Parathyroid adenoma (tissue), 2 donors: ENCODE data around the gene EID2.

Source experiments
- H2AFZ ChIP-seq: fragments of 300-600 bp; sonication (generic); one replicate; pipeline ENCODE4 v1.7.0; 2017; ENCODE audit warnings: antibody characterized with exemption, mild to moderate bottlenecking
- H3K27ac ChIP-seq: fragments of 300-600 bp; sonication (generic); one replicate; pipeline ENCODE4 v1.7.0; 2017
- H3K27me3 ChIP-seq: fragments of 300-600 bp; sonication (generic); one replicate; pipeline ENCODE4 v1.7.0; 2017; ENCODE audit warnings: low read length; ENCODE audit not compliant: control insufficient read depth, insufficient read depth
- H3K36me3 ChIP-seq: fragments of 300-600 bp; sonication (generic); one replicate; pipeline ENCODE4 v1.7.0; 2017; ENCODE audit warnings: low read length; ENCODE audit not compliant: control insufficient read depth, insufficient read depth
- H3K4me1 ChIP-seq: fragments of 300-600 bp; sonication (generic); one replicate; pipeline ENCODE4 v1.7.0; 2017; ENCODE audit warnings: control low read depth
- H3K4me2 ChIP-seq: fragments of 300-600 bp; sonication (generic); one replicate; pipeline ENCODE4 v1.7.0; 2017; ENCODE audit warnings: low read length
- H3K4me3 ChIP-seq: fragments of 300-600 bp; sonication (generic); one replicate; pipeline ENCODE4 v1.7.0; 2017; ENCODE audit warnings: low read depth, low read length
- H3K79me2 ChIP-seq: fragments of 300-600 bp; sonication (generic); one replicate; pipeline ENCODE4 v1.7.0; 2017; ENCODE audit warnings: control low read depth
- H3K9ac ChIP-seq: fragments of 300-600 bp; sonication (generic); one replicate; pipeline ENCODE4 v1.7.0; 2017; ENCODE audit warnings: mild to moderate bottlenecking
- H3K9me3 ChIP-seq: fragments of 300-600 bp; sonication (generic); one replicate; pipeline ENCODE4 v1.7.0; 2017; ENCODE audit warnings: low read length; ENCODE audit not compliant: control insufficient read depth
- CTCF ChIP-seq: fragments of 300-600 bp; sonication (generic); IDR thresholded peaks from one replicate; pipeline ENCODE4 v1.7.0; 2017; ENCODE audit warnings: antibody characterized with exemption, mild to moderate bottlenecking
- donor health status: primary hyperparathyroidism.

Gene EID2

GRCh38 chr19:39550197-39550596 is 10.2 kb upstream of the EID2 start:
- no peaks in the 10 kb centered on the region for H3K9me3 ChIP-seq
- H3K4me1 ChIP-seq: no peaks in the 10 kb centered on the region
- H3K4me2 ChIP-seq: no peak overlapping the region

GRCh38 chr19:39546599-39546998 is 6.6 kb upstream of the EID2 start:
- H3K4me1 ChIP-seq: no peaks in the 10 kb centered on the region
- no peaks in the 10 kb centered on the region for H3K9me3 ChIP-seq
- H3K79me2 ChIP-seq: no peaks in the 10 kb centered on the region
- no peak overlapping the region for H3K4me2 ChIP-seq
- no peak for TF ChIP-seq CTCF
- no peak overlapping the region for H3K9ac ChIP-seq
- no peak overlapping the region for H2AFZ ChIP-seq
- no peaks in the 10 kb centered on the region for H3K36me3 ChIP-seq
- H3K4me3 ChIP-seq: no peak overlapping the region
- no peak overlapping the region for H3K27ac ChIP-seq
- H3K27me3 ChIP-seq: no peaks in the 10 kb centered on the region

More at GRCh38 chr19:39550197-39550596, 10.2 kb upstream of the EID2 start:
- Histone ChIP-seq H2AFZ (no peak overlapping the region), H3K9ac (no peak overlapping the region), H3K27ac (no peak overlapping the region), H3K36me3 (no peaks in the 10 kb centered on the region), H3K4me3 (no peak overlapping the region), H3K79me2 (no peaks in the 10 kb centered on the region), H3K27me3 (no peaks in the 10 kb centered on the region)
- TF ChIP-seq CTCF: no peak

- Histone ChIP-seq H3K4me1 (no peaks in the 10 kb centered on the region), H3K4me2 (no peak overlapping the region), H3K9me3 (no peaks in the 10 kb centered on the region), H3K27ac (no peak overlapping the region), H3K4me3 (no peak overlapping the region), H3K27me3 (no peaks in the 10 kb centered on the region), H3K36me3 (no peaks in the 10 kb centered on the region), H3K9ac (no peak overlapping the region), H2AFZ (no peak overlapping the region), H3K79me2 (no peaks in the 10 kb centered on the region)
- no peak for TF ChIP-seq CTCF
Measured at GRCh38 chr19:39544911-39545310, 5.0 kb upstream of the EID2 start.

GRCh38 chr19:39544226-39544903 is 4.4 kb upstream of the EID2 start:
- Histone ChIP-seq H3K79me2 (no peaks in the 10 kb centered on the region), H3K4me3 (no peak overlapping the region), H3K9ac (no peak overlapping the region), H3K4me1 (no peaks in the 10 kb centered on the region), H2AFZ (no peak overlapping the region), H3K4me2 (no peak overlapping the region), H3K27ac (no peak overlapping the region), H3K9me3 (no peaks in the 10 kb centered on the region), H3K36me3 (no peaks in the 10 kb centered on the region), H3K27me3 (no peaks in the 10 kb centered on the region)
- no peak for TF ChIP-seq CTCF

- no peak overlapping the region for H3K4me2 ChIP-seq
- no peaks in the 10 kb centered on the region for H3K36me3 ChIP-seq
- no peaks in the 10 kb centered on the region for H3K27me3 ChIP-seq
- no peak overlapping the region for H3K9ac ChIP-seq
- TF ChIP-seq CTCF: no peak
- H2AFZ ChIP-seq: no peak overlapping the region
- no peak overlapping the region for H3K27ac ChIP-seq
- H3K4me1 ChIP-seq: no peaks in the 10 kb centered on the region
- H3K9me3 ChIP-seq: no peaks in the 10 kb centered on the region
- H3K79me2 ChIP-seq: no peaks in the 10 kb centered on the region
- H3K4me3 ChIP-seq: no peak overlapping the region
Measured at GRCh38 chr19:39543477-39543857, 3.5 kb upstream of the EID2 start.
